ENCODE measurements around the gene ABLIM2. TPM values are rescaled to one million over a fixed set of nuclear protein-coding genes. Genes with fewer than 3 reads are reported as not detected.
"Not testable (repeated sequence)": the region's sequence is repeated elsewhere in the genome, so short reads cannot be mapped to it uniquely, and the experiment has no call there.

Gene ABLIM2
- total RNA-seq, 6 experiments from 2014 or later = 0.14 TPM; not detected in 5

GRCh38 chr4:7928711-7929110 is 229.9 kb downstream of the ABLIM2 start:
- DNase-seq = no peak
- no peak for TF ChIP-seq CTCF (IDR thresholded peaks at IDR 0.05)
- H3K27ac Mint-ChIP-seq = peak overlapping the region; percentile 51
- no peaks in the 10 kb centered on the region for H3K27me3 Mint-ChIP-seq (ENCODE audit: insufficient read depth)
- H3K9me3 Mint-ChIP-seq = no peaks in the 10 kb centered on the region
- peaks cover 71% of the 10 kb centered on the region for H3K4me1 Mint-ChIP-seq (ENCODE audit: low read depth)
- H3K36me3 Mint-ChIP-seq (ENCODE audit: low read depth) = peaks cover 49% of the 10 kb centered on the region
- H3K4me3 Mint-ChIP-seq = no peak overlapping the region

GRCh38 chr4:7926822-7927221 is 231.8 kb downstream of the ABLIM2 start:
- no peaks in the 10 kb centered on the region for H3K9me3 Mint-ChIP-seq
- peaks cover 46% of the 10 kb centered on the region for H3K36me3 Mint-ChIP-seq (ENCODE audit: low read depth)
- H3K4me1 Mint-ChIP-seq (ENCODE audit: low read depth) = peaks cover 72% of the 10 kb centered on the region
- no peak for TF ChIP-seq CTCF (IDR thresholded peaks at IDR 0.05)
- DNase-seq = no peak
- no peaks in the 10 kb centered on the region; the same call in 1 of the 2 replicates for H3K27me3 Mint-ChIP-seq (ENCODE audit: insufficient read depth)
- H3K27ac Mint-ChIP-seq = no peak overlapping the region
- H3K4me3 Mint-ChIP-seq = no peak overlapping the region

GRCh38 chr4:7924570-7924969 is 234.0 kb downstream of the ABLIM2 start:
- DNase-seq = no peak
- peaks cover 55% of the 10 kb centered on the region for H3K4me1 Mint-ChIP-seq (ENCODE audit: low read depth)
- no peak for TF ChIP-seq CTCF (IDR thresholded peaks at IDR 0.05)
- H3K4me3 Mint-ChIP-seq = peak overlapping the region; percentile 32
- H3K9me3 Mint-ChIP-seq = no peaks in the 10 kb centered on the region
- peak overlapping the region; percentile 58 for H3K27ac Mint-ChIP-seq
- H3K36me3 Mint-ChIP-seq (ENCODE audit: low read depth) = peaks cover 41% of the 10 kb centered on the region
- H3K27me3 Mint-ChIP-seq (ENCODE audit: insufficient read depth) = no peaks in the 10 kb centered on the region; the same call in 1 of the 2 replicates

GRCh38 chr4:7924163-7924562 is 234.4 kb downstream of the ABLIM2 start:
- no peaks in the 10 kb centered on the region for H3K9me3 Mint-ChIP-seq
- peak overlapping the region; percentile 58 for H3K27ac Mint-ChIP-seq
- peaks cover 51% of the 10 kb centered on the region for H3K4me1 Mint-ChIP-seq (ENCODE audit: low read depth)
- no peak for TF ChIP-seq CTCF (IDR thresholded peaks at IDR 0.05)
- DNase-seq = no peak
- no peaks in the 10 kb centered on the region; the same call in 1 of the 2 replicates for H3K27me3 Mint-ChIP-seq (ENCODE audit: insufficient read depth)
- peaks cover 40% of the 10 kb centered on the region for H3K36me3 Mint-ChIP-seq (ENCODE audit: low read depth)
- H3K4me3 Mint-ChIP-seq = peak overlapping the region; percentile 32; the same call in 1 of the 2 replicates

GRCh38 chr4:7922466-7922865 is 236.1 kb downstream of the ABLIM2 start:
- H3K9me3 Mint-ChIP-seq = no peaks in the 10 kb centered on the region
- peaks cover 3% of the 10 kb centered on the region for H3K27me3 Mint-ChIP-seq (ENCODE audit: insufficient read depth)
- no peak for TF ChIP-seq CTCF (IDR thresholded peaks at IDR 0.05)
- H3K4me1 Mint-ChIP-seq (ENCODE audit: low read depth) = peaks cover 51% of the 10 kb centered on the region
- H3K36me3 Mint-ChIP-seq (ENCODE audit: low read depth) = peaks cover 40% of the 10 kb centered on the region
- H3K4me3 Mint-ChIP-seq = no peak overlapping the region
- no peak for DNase-seq
- H3K27ac Mint-ChIP-seq = peak overlapping the region; percentile 35

- peaks cover 37% of the 10 kb centered on the region for H3K36me3 Mint-ChIP-seq (ENCODE audit: low read depth)
- no peak overlapping the region for H3K27ac Mint-ChIP-seq
- no peak overlapping the region for H3K4me3 Mint-ChIP-seq
- no peaks in the 10 kb centered on the region for H3K9me3 Mint-ChIP-seq
- peaks cover 58% of the 10 kb centered on the region for H3K4me1 Mint-ChIP-seq (ENCODE audit: low read depth)
- TF ChIP-seq CTCF (IDR thresholded peaks at IDR 0.05) = no peak
- peaks cover 6% of the 10 kb centered on the region for H3K27me3 Mint-ChIP-seq (ENCODE audit: insufficient read depth)
- DNase-seq = no peak
Observed at GRCh38 chr4:7918981-7919380, 239.6 kb downstream of the ABLIM2 start.

GRCh38 chr4:7918187-7918586 is 240.4 kb downstream of the ABLIM2 start:
- not testable (repeated sequence) for H3K4me3 Mint-ChIP-seq; H3K9me3 Mint-ChIP-seq; H3K27me3 Mint-ChIP-seq (ENCODE audit: insufficient read depth); DNase-seq
- Mint-ChIP-seq H3K36me3 (ENCODE audit: low read depth) (peaks cover 38% of the 10 kb centered on the region), H3K27ac (peak overlapping the region; percentile 30), H3K4me1 (ENCODE audit: low read depth) (peaks cover 58% of the 10 kb centered on the region)
